IMR-90 (cell line): Measurements from ENCODE around the gene ROS1. TPM values are rescaled to one million over a fixed set of nuclear protein-coding genes. Genes with fewer than 3 reads are reported as not detected.

Experiments
- ATAC-seq: fragments of 200-7000 bp; cut with Tn5 transposase; 2 replicates; pipeline ENCODE4 v1.9.1; 2020; ENCODE audit warnings: low read depth, mild to moderate bottlenecking, moderate library complexity
- BruUV-seq: library from RNA; stranded (reverse); fragments of 400-500 nt; replicated peaks from 2 replicates; lab custom pipeline; 2021; lab: Mats Ljungman, UMichigan
- CTCF ChIA-PET: fragments of 300-600 bp; formaldehyde crosslinking; extraction: SDS; loops from one replicate; lab custom pipeline; 2021; ENCODE audit warnings: antibody characterized with exemption; lab: Yijun Ruan, JAX
- POLR2A ChIA-PET: fragments of 300-600 bp; sonication (Branson Sonifier 250); formaldehyde crosslinking; loops from one replicate; lab custom pipeline; 2022; ENCODE audit warnings: antibody characterized with exemption; ENCODE audit not compliant: unreplicated experiment; lab: Charles Lee
- DNase-seq: peaks from one replicate; pipeline ENCODE4 v3.0.0; 2013
- H2AFZ ChIP-seq: replicated peaks from 2 replicates; pipeline ENCODE3; 2013; ENCODE audit warnings: low read length, mild to moderate bottlenecking; ENCODE audit not compliant: poor library complexity
- H2AK5ac ChIP-seq: 2 replicates; pipeline ENCODE4 v1.6.1; 2013; ENCODE audit warnings: low read depth, low read length, inconsistent platforms
- H2AK9ac ChIP-seq: replicated peaks from 2 replicates; pipeline ENCODE3; 2013; ENCODE audit warnings: mild to moderate bottlenecking, low read depth, low read length, moderate library complexity; ENCODE audit not compliant: poor library complexity
- H2BK120ac ChIP-seq: 2 replicates; pipeline ENCODE4 v1.6.1; 2013; ENCODE audit warnings: low read depth, low read length, inconsistent platforms
- H2BK15ac ChIP-seq: 3 replicates; pipeline ENCODE4 v1.6.1; 2013; ENCODE audit warnings: low read depth, low read length, inconsistent platforms
- H2BK20ac ChIP-seq: 2 replicates; pipeline ENCODE4 v1.6.1; 2013; ENCODE audit warnings: low read depth, mild to moderate bottlenecking, inconsistent platforms, low read length, moderate library complexity
- H2BK5ac ChIP-seq: 2 replicates; pipeline ENCODE4 v1.6.1; 2013; ENCODE audit warnings: mild to moderate bottlenecking, low read depth, low read length, inconsistent platforms; ENCODE audit not compliant: poor library complexity, severe bottlenecking
- H3K14ac ChIP-seq: replicated peaks from 2 replicates; pipeline ENCODE4 v1.6.1; 2013; ENCODE audit warnings: low read depth, low read length, inconsistent platforms
- H3K18ac ChIP-seq: 2 replicates; pipeline ENCODE4 v1.6.1; 2013; ENCODE audit warnings: low read depth, low read length, control low read depth
- H3K23ac ChIP-seq: 2 replicates; pipeline ENCODE4 v1.6.1; 2013; ENCODE audit warnings: low read depth, low read length, inconsistent platforms
- H3K27ac ChIP-seq: 2 replicates; pipeline ENCODE4 v1.5.1; 2013; ENCODE audit warnings: mild to moderate bottlenecking, control low read depth, low read length; ENCODE audit not compliant: insufficient read depth
- H3K27me3 ChIP-seq: 2 replicates; pipeline ENCODE4 v1.6.1; 2013; ENCODE audit warnings: low read length; ENCODE audit not compliant: control insufficient read depth, insufficient read depth
- H3K36me3 ChIP-seq: 2 replicates; pipeline ENCODE4 v1.6.1; 2013; ENCODE audit warnings: low read length, mixed read lengths; ENCODE audit not compliant: control insufficient read depth, insufficient read depth
- H3K4ac ChIP-seq: 2 replicates; pipeline ENCODE4 v1.6.1; 2013; ENCODE audit warnings: low read depth, low read length, inconsistent platforms
- H3K4me1 ChIP-seq: 2 replicates; pipeline ENCODE4 v1.6.1; 2013; ENCODE audit warnings: low read length, mixed read lengths; ENCODE audit not compliant: control insufficient read depth, insufficient read depth
- H3K4me2 ChIP-seq: 2 replicates; pipeline ENCODE4 v1.6.1; 2013; ENCODE audit warnings: low read depth, mild to moderate bottlenecking, control low read depth, low read length, moderate library complexity
- H3K4me3 ChIP-seq: 2 replicates; pipeline ENCODE4 v1.5.1; 2013; ENCODE audit warnings: low read depth, mild to moderate bottlenecking, control low read depth, low read length, moderate library complexity; ENCODE audit not compliant: insufficient read depth
- H3K56ac ChIP-seq: 2 replicates; pipeline ENCODE4 v1.6.1; 2013; ENCODE audit warnings: low read length, inconsistent platforms; ENCODE audit not compliant: insufficient read depth; ENCODE audit errors: extremely low read depth
- H3K79me1 ChIP-seq, 2 experiments: 2 replicates each; pipeline ENCODE4 v1.6.1; 2013; ENCODE audit warnings: low read length in 2 of 2, inconsistent platforms in 1 of 2, low read depth in 1 of 2
- H3K9ac ChIP-seq: 2 replicates; pipeline ENCODE4 v1.6.1; 2013; ENCODE audit warnings: low read depth, low read length, control low read depth
- H3K9me1 ChIP-seq: 2 replicates; pipeline ENCODE4 v1.6.1; 2013; ENCODE audit warnings: low read length, inconsistent platforms; ENCODE audit not compliant: insufficient read depth
- H3K9me3 ChIP-seq: 2 replicates; pipeline ENCODE4 v1.6.1; 2013; ENCODE audit warnings: low read length; ENCODE audit not compliant: control insufficient read depth, insufficient read depth
- H4K20me1 ChIP-seq: 2 replicates; pipeline ENCODE4 v1.6.1; 2013; ENCODE audit warnings: low read length, inconsistent platforms; ENCODE audit not compliant: insufficient read depth
- H4K5ac ChIP-seq: 2 replicates; pipeline ENCODE4 v1.6.1; 2013; ENCODE audit warnings: mild to moderate bottlenecking, low read depth, low read length, control low read depth
- H4K8ac ChIP-seq, 2 experiments: 2 replicates each; pipeline ENCODE4 v1.6.1; 2013; ENCODE audit warnings: low read depth in 2 of 2, low read length in 2 of 2, control low read depth in 1 of 2, inconsistent platforms in 1 of 2
- H4K91ac ChIP-seq: 2 replicates; pipeline ENCODE4 v1.6.1; 2013; ENCODE audit warnings: low read depth, low read length, inconsistent platforms; ENCODE audit not compliant: insufficient read depth
- CHD1 ChIP-seq: IDR thresholded peaks from 2 replicates; pipeline ENCODE4 v1.6.1; 2012; ENCODE audit warnings: low read depth, low read length, improper control_type of control experiment
- WGBS, 2 experiments: methylation state at CpG; one replicate each; pipeline versions ENCODE4 v1.1.5 to v1.1.7; 2013; ENCODE audit warnings: missing lambda C conversion rate in 2 of 2; ENCODE audit not compliant: insufficient read length in 1 of 2; ENCODE audit errors: extremely low coverage in 2 of 2; 5-methylcytosine and 5-hydroxymethylcytosine counted together
- dilution Hi-C: fragments of 300-500 bp; cut with HindIII; formaldehyde crosslinking; loops from one replicate; pipeline ENCODE4 v1.14.3; 2018; ENCODE audit warnings: low sequenced_read_pairs; ENCODE audit not compliant: unreplicated experiment
- in situ Hi-C: fragments of 300-500 bp; cut with MboI; formaldehyde crosslinking; loops from 3 replicates; pipeline ENCODE4 v1.14.3; 2019; ENCODE audit warnings: low sequenced_read_pairs, inconsistent platforms, mixed read lengths
- intact Hi-C: fragments of 100-400 bp; cut with micrococcal nuclease; formaldehyde crosslinking; loops from 2 replicates; pipeline ENCODE4 v1.10.0; 2022
- polyA plus RNA-seq, 3 experiments: library from polyadenylated mRNA; depleted of rRNA; stranded (reverse); fragments of >200 nt; gene quantifications; 2 replicates each; pipeline ENCODE4 v1.2.3, GENCODE V29; 2012; ENCODE audit warnings: low replicate concordance in 1 of 3
- total RNA-seq: library from RNA; depleted of rRNA; stranded (reverse); fragments of >200 nt; gene quantifications from 2 replicates; pipeline ENCODE4 v1.2.3, GENCODE V29; 2012

ROS1 gene
- total and polyA plus RNA-seq, 2 of the 4 experiments (the other 2 are of a cell fraction): under 0.01 to 0.03 TPM

- no peak overlapping the region for H4K91ac ChIP-seq
- no peak overlapping the region for H3K27ac ChIP-seq
- dilution Hi-C loops (no loop called here), in situ Hi-C loops (no loop called here), intact Hi-C loops (no loop called here)
- no peaks in the 10 kb centered on the region for H3K27me3 ChIP-seq
- POLR2A ChIA-PET: no interaction called here
- no peak overlapping the region for H2BK15ac ChIP-seq
- no peak overlapping the region for H3K4ac ChIP-seq
- TF ChIP-seq CHD1: no peak
- ATAC-seq (no peak), DNase-seq (no peak)
- no peaks in the 10 kb centered on the region for H3K4me1 ChIP-seq
- H3K14ac ChIP-seq: no peak overlapping the region
- H3K56ac ChIP-seq: no peak overlapping the region
- no peak overlapping the region for H2BK120ac ChIP-seq
- H2BK20ac ChIP-seq: no peak overlapping the region
- no peak overlapping the region for H2AK5ac ChIP-seq
- WGBS, 2 experiments: no CpG with 5 or more reads among the region's 2 CpGs
- BruUV-seq: no TSS peak
- H3K9me3 ChIP-seq: no peaks in the 10 kb centered on the region
- no peak overlapping the region for H4K5ac ChIP-seq
- no peaks in the 10 kb centered on the region for H3K9me1 ChIP-seq
- no peak overlapping the region for H2BK5ac ChIP-seq
- H2AK9ac ChIP-seq: no peak overlapping the region
- H2AFZ ChIP-seq: no peak overlapping the region
- H4K8ac ChIP-seq: no peak overlapping the region
- no peak overlapping the region for H3K4me2 ChIP-seq
- no peak overlapping the region for H3K23ac ChIP-seq
- H3K79me1 ChIP-seq: no peaks in the 10 kb centered on the region
- H3K9ac ChIP-seq: no peak overlapping the region
- CTCF ChIA-PET: no interaction called here
- no peak overlapping the region for H3K4me3 ChIP-seq
- no peak overlapping the region for H3K18ac ChIP-seq
- no peaks in the 10 kb centered on the region for H3K36me3 ChIP-seq
- H4K20me1 ChIP-seq: no peaks in the 10 kb centered on the region
Measured at GRCh38 chr6:117380298-117380697, 45.4 kb downstream of the ROS1 start.
